Measurements from ENCODE around the gene RET. TPM values are rescaled to one million over a fixed set of nuclear protein-coding genes. Genes with fewer than 3 reads are reported as not detected.

The RET gene
- total RNA-seq, 3 donors from 2014 or later, result 0.66 to 1.8 (median 0.96) TPM

- no peak for TF ChIP-seq POLR2A (IDR thresholded peaks at IDR 0.05)
- TF ChIP-seq CTCF (IDR thresholded peaks at IDR 0.05), result no peak
- TF ChIP-seq POLR2AphosphoS5 (IDR thresholded peaks at IDR 0.05), result no peak
- peaks cover 0 to 4% of the 10 kb centered on the region in 2 donors for H3K27me3 ChIP-seq
- H3K9me3 ChIP-seq, result no peaks in the 10 kb centered on the region
- intact Hi-C loops (cut with DNase I; ENCODE audit: low total_unique reads), result loop anchor here (10.0 kb wide), 1 partner anchor 235 kb away; no protein-coding TSS in a partner anchor
- H3K4me1 ChIP-seq, result no peaks in the 10 kb centered on the region
- H3K4me3 ChIP-seq, result no peak overlapping the region
- DNase-seq (ENCODE audit: low spot score in 2 of 2), result no peak
- no peak overlapping the region for H3K27ac ChIP-seq
- H3K36me3 ChIP-seq, result no peaks in the 10 kb centered on the region
Observed at GRCh38 chr10:43099928-43100327, 23.1 kb downstream of the RET start.

GRCh38 chr10:43100366-43100765 is 23.5 kb downstream of the RET start:
- no peak for DNase-seq (ENCODE audit: low spot score in 2 of 2)
- TF ChIP-seq CTCF (IDR thresholded peaks at IDR 0.05) (no peak), POLR2A (IDR thresholded peaks at IDR 0.05) (no peak), POLR2AphosphoS5 (IDR thresholded peaks at IDR 0.05) (no peak)
- Histone ChIP-seq H3K4me3 (no peak overlapping the region), H3K36me3 (no peaks in the 10 kb centered on the region), H3K4me1 (no peaks in the 10 kb centered on the region), H3K27ac (no peak overlapping the region), H3K27me3 (peaks cover 0 to 4% of the 10 kb centered on the region in 2 donors), H3K9me3 (no peaks in the 10 kb centered on the region)
- intact Hi-C loops (cut with DNase I; ENCODE audit: low total_unique reads), result loop anchor here (10.0 kb wide), 1 partner anchor 236 kb away; no protein-coding TSS in a partner anchor

GRCh38 chr10:43102063-43102828 is 25.4 kb downstream of the RET start:
- Histone ChIP-seq H3K27ac (no peak overlapping the region), H3K36me3 (no peaks in the 10 kb centered on the region), H3K4me1 (no peaks in the 10 kb centered on the region), H3K4me3 (no peak overlapping the region), H3K27me3 (peaks cover 0 to 4% of the 10 kb centered on the region in 2 donors), H3K9me3 (no peaks in the 10 kb centered on the region)
- intact Hi-C loops (cut with DNase I; ENCODE audit: low total_unique reads), result loop anchor here (10.0 kb wide), 1 partner anchor 237 kb away; no protein-coding TSS in a partner anchor
- TF ChIP-seq POLR2A (IDR thresholded peaks at IDR 0.05) (no peak), POLR2AphosphoS5 (IDR thresholded peaks at IDR 0.05) (no peak), CTCF (IDR thresholded peaks at IDR 0.05) (no peak)
- no peak for DNase-seq (ENCODE audit: low spot score in 2 of 2)

- no peak for TF ChIP-seq POLR2A (IDR thresholded peaks at IDR 0.05)
- peak; percentile 82 to 98 (median 98) for TF ChIP-seq CTCF (IDR thresholded peaks at IDR 0.05)
- peak in 2 of 3 donors; percentile 7 to 8 for TF ChIP-seq POLR2AphosphoS5 (IDR thresholded peaks at IDR 0.05)
- intact Hi-C loops (cut with DNase I; ENCODE audit: low total_unique reads), result loop anchor here (10.0 kb wide), 1 partner anchor 241 kb away; no protein-coding TSS in a partner anchor
- H3K27ac ChIP-seq, result no peak overlapping the region
Observed at GRCh38 chr10:43105102-43105955, 28.5 kb downstream of the RET start.

More at GRCh38 chr10:43105102-43105955, 28.5 kb downstream of the RET start:
- Histone ChIP-seq H3K9me3 (no peaks in the 10 kb centered on the region), H3K36me3 (no peaks in the 10 kb centered on the region), H3K4me3 (peak overlapping the region; percentile 44 to 82 (median 60)), H3K4me1 (no peaks in the 10 kb centered on the region), H3K27me3 (no peaks in the 10 kb centered on the region)
- peak; percentile 31 to 63 for DNase-seq (ENCODE audit: low spot score in 2 of 2)
